Colonic mucosa (tissue), 4 donors: ENCODE measurements around the gene SLC38A8. TPM values are rescaled to one million over a fixed set of nuclear protein-coding genes. Genes with fewer than 3 reads are reported as not detected.

Experiments used
- DNase-seq: peaks from one replicate; pipeline ENCODE4 v3.0.0-alpha.2; 2020
- H3K27ac ChIP-seq: fragments of 200-600 bp; one replicate; pipeline ENCODE4 v1.8.0; 2021
- H3K27me3 ChIP-seq: fragments of 200-600 bp; one replicate; pipeline ENCODE4 v1.8.0; 2021
- H3K36me3 ChIP-seq: fragments of 200-600 bp; one replicate; pipeline ENCODE4 v1.8.0; 2021
- H3K4me1 ChIP-seq: fragments of 200-600 bp; one replicate; pipeline ENCODE4 v1.8.0; 2021; ENCODE audit warnings: mild to moderate bottlenecking
- H3K4me3 ChIP-seq: fragments of 200-600 bp; one replicate; pipeline ENCODE4 v1.8.0; 2021
- H3K9ac ChIP-seq, 2 donors: one replicate each; pipeline ENCODE4 v1.7.0; 2013; ENCODE audit warnings: control low read depth in 2 of 2, low read depth in 2 of 2, low read length in 2 of 2
- H3K9me3 ChIP-seq: fragments of 200-600 bp; one replicate; pipeline ENCODE4 v1.8.0; 2021
- CTCF ChIP-seq: fragments of 200-600 bp; IDR thresholded peaks from one replicate; pipeline ENCODE4 v1.8.0; 2022; ENCODE audit warnings: antibody characterized with exemption, mild to moderate bottlenecking
- intact Hi-C: fragments of 100-400 bp; cut with DNase I; formaldehyde crosslinking; loops from one replicate; pipeline ENCODE4 v1.14.1; 2022
- total RNA-seq, 2 donors: library from RNA; stranded (reverse); fragmentation: NEBNext Ultra II Directional in 1 of 2; extraction: Animal tissue kit (Norgen Biotek cat#: 25700) in 1 of 2; gene quantifications; one replicate each; pipeline ENCODE4 v1.2.1, GENCODE V29; 2021
- donor health status: healthy.
- donor health status: DM: no; HTN: no; CAD: no.
- donor health status: DM: no; HTN: no; CAD: no.

Gene SLC38A8
- total RNA-seq, 2 donors from 2014 or later, result not detected

- no peak for DNase-seq
- intact Hi-C loops, result loop anchor here (10.0 kb wide), 2 partner anchors 221 to 521 kb away; partner anchors contain the start of gene TAF1C
Measured at GRCh38 chr16:83963277-83964119, 79.1 kb downstream of the SLC38A8 start.

GRCh38 chr16:83961591-83961990, 81.0 kb downstream of the SLC38A8 start:
- H3K36me3 ChIP-seq, result no peaks in the 10 kb centered on the region
- H3K9me3 ChIP-seq, result no peaks in the 10 kb centered on the region
- no peak overlapping the region for H3K9ac ChIP-seq
- TF ChIP-seq CTCF, result no peak
- H3K27me3 ChIP-seq, result no peaks in the 10 kb centered on the region
- intact Hi-C loops, result loop anchor here (10.0 kb wide), 2 partner anchors 223 to 523 kb away; partner anchors contain the start of gene TAF1C
- no peak overlapping the region for H3K4me3 ChIP-seq
- DNase-seq, result no peak
- no peaks in the 10 kb centered on the region for H3K4me1 ChIP-seq
- H3K27ac ChIP-seq, result no peak overlapping the region

More at GRCh38 chr16:83963277-83964119, 79.1 kb downstream of the SLC38A8 start:
- H3K27me3 ChIP-seq, result no peaks in the 10 kb centered on the region
- no peaks in the 10 kb centered on the region for H3K4me1 ChIP-seq
- no peak overlapping the region for H3K4me3 ChIP-seq
- no peaks in the 10 kb centered on the region for H3K36me3 ChIP-seq
- no peak overlapping the region for H3K27ac ChIP-seq
- TF ChIP-seq CTCF, result no peak
- no peaks in the 10 kb centered on the region for H3K9me3 ChIP-seq
- H3K9ac ChIP-seq, result no peak overlapping the region

- intact Hi-C loops, result loop anchor here (10.0 kb wide), 2 partner anchors 224 to 524 kb away; partner anchors contain the start of gene TAF1C
- no peaks in the 10 kb centered on the region for H3K36me3 ChIP-seq
- no peak for DNase-seq
- H3K4me1 ChIP-seq, result no peaks in the 10 kb centered on the region
- TF ChIP-seq CTCF, result no peak
- H3K9ac ChIP-seq, result no peak overlapping the region
- no peak overlapping the region for H3K4me3 ChIP-seq
- no peaks in the 10 kb centered on the region for H3K9me3 ChIP-seq
- H3K27ac ChIP-seq, result no peak overlapping the region
- H3K27me3 ChIP-seq, result no peaks in the 10 kb centered on the region
Measured at GRCh38 chr16:83960521-83961249, 81.9 kb downstream of the SLC38A8 start.

Other genes with a start within 250 kb of the SLC38A8 start
- gene HSBP1, start 234.8 kb downstream of the SLC38A8 start, total RNA-seq, result 100 to 1,000 TPM; 112 to 134 TPM
- gene MLYCD, start 143.7 kb downstream of the SLC38A8 start, total RNA-seq, result 10 to 100 TPM in 1 of 2 donors, 1 to 10 TPM in 1; 5.5 to 10.6 TPM
- gene OSGIN1, start 89.6 kb downstream of the SLC38A8 start, total RNA-seq, result 10 to 100 TPM in 1 of 2 donors, 1 to 10 TPM in 1; 9.4 to 11.9 TPM
- gene NECAB2, start 74.6 kb downstream of the SLC38A8 start, total RNA-seq, result under 1 TPM; 0.25 to 0.42 TPM
- 10 to 100 TPM; 69.6 to 80.7 TPM for gene MBTPS1, start 74.1 kb upstream of the SLC38A8 start, total RNA-seq
- gene HSDL1, start 102.4 kb upstream of the SLC38A8 start, total RNA-seq, result 10 to 100 TPM; 10.7 to 12.9 TPM
- under 1 TPM in 1 of 2 donors, not detected in 1; 0.20 TPM for gene DNAAF1, start 102.5 kb upstream of the SLC38A8 start, total RNA-seq
- gene TAF1C, start 144.3 kb upstream of the SLC38A8 start, total RNA-seq, result 10 to 100 TPM; 17.2 to 45.6 TPM
- gene ADAD2, start 148.4 kb upstream of the SLC38A8 start, total RNA-seq, result not detected
- gene KCNG4, start 197.2 kb upstream of the SLC38A8 start, total RNA-seq, result not detected